GM12801 (cell line): Measurements from ENCODE around the gene ADAMTS17.

Experiments
- TF ChIP-seq, protein P1 (sequence below): IDR thresholded peaks from one replicate; pipeline ENCODE4 v1.5.1; 2011; ENCODE audit warnings: control low read depth; ENCODE audit not compliant: insufficient read length; ENCODE audit errors: extremely low read depth

Gene ADAMTS17

DNA sequence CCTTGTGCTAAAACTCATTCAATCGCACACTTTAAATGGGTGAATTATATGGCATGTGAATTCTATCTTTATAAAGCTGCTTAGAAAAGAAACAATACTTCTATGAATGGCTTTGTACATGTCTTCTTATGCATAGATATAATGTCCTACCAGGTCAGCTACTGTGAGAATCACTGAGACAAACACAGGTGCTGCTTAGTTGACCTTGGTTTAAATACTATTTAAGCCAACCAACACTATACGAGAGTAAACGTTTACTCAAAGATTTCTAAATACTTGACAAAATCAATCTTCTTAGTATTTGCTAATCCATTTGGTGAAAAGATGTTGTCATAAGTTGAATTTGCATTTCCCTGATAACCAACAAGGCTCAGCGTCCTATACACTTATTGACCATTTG is 260.3 kb downstream of the ADAMTS17 start:
- TF ChIP-seq, protein P1, sequence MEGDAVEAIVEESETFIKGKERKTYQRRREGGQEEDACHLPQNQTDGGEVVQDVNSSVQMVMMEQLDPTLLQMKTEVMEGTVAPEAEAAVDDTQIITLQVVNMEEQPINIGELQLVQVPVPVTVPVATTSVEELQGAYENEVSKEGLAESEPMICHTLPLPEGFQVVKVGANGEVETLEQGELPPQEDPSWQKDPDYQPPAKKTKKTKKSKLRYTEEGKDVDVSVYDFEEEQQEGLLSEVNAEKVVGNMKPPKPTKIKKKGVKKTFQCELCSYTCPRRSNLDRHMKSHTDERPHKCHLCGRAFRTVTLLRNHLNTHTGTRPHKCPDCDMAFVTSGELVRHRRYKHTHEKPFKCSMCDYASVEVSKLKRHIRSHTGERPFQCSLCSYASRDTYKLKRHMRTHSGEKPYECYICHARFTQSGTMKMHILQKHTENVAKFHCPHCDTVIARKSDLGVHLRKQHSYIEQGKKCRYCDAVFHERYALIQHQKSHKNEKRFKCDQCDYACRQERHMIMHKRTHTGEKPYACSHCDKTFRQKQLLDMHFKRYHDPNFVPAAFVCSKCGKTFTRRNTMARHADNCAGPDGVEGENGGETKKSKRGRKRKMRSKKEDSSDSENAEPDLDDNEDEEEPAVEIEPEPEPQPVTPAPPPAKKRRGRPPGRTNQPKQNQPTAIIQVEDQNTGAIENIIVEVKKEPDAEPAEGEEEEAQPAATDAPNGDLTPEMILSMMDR: no peak

DNA sequence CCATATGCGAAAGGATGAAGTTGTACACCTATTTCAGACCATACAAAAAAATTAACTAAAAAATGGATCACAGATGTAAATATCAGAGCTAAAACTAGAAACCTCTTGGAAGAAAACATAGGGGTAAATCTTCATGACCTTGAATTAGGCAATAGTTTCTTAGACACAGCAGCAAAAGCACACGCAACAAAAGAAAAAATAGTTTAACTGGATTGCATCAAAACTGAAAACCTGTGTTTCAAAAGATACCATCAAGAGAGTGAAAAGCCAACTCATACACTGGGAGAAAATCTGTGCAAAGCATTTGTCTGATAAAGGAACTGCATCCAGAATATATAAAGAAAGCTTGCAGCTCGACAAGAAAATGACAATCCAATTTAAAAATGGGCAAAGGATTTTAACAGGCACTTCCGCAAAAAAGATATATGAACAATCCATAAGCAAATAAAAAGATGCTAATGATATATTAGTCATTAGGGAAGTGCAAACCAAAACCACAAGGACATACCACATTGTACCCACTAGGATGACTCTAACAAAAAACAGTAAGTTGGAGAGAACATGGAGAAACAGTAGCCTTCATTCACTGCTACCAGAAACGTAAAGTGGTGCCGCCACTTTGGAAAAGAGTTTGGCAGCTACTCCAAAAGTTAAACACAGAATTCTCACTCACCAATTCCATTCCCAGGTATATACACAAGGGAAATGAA is 263.1 kb downstream of the ADAMTS17 start:
- TF ChIP-seq, protein P1: no peak

DNA sequence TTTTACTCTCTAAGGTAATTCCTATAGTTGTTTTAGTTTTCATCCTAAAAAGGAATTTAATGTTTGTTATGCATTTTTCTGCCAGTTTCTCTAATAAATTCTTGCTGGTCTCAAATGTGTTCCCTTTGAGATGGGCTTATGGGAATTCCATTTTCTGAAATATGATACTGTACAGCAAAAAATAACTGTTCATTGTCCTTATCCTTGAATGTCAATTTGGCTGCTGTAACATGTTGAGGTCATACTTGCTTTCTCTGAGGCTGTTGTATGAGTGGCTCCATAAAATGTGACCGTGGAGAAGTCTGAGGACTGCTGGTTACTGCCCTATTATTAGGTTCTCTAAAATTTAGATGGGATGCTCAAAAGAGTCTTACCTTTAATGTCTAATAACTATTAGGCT is 266.5 kb downstream of the ADAMTS17 start:
- TF ChIP-seq, protein P1: no peak

DNA sequence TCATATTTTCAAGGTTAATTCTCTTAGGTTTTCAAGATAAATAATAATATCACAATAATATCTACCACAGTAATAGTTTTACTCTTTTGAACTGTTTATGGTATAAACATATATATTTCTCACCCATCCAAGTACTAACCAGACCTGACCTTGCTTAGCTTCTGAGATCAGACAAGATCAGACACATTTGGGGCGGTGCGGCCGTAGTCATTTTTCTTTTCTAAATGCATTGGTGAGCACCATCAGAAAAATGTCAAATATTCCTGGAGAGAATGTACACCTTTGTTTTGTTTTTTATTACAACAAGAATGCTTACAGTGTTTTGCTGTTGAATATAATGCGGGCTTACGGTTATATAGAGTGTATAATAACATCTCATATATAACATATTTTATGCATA is 267.8 kb downstream of the ADAMTS17 start:
- TF ChIP-seq, protein P1: no peak

DNA sequence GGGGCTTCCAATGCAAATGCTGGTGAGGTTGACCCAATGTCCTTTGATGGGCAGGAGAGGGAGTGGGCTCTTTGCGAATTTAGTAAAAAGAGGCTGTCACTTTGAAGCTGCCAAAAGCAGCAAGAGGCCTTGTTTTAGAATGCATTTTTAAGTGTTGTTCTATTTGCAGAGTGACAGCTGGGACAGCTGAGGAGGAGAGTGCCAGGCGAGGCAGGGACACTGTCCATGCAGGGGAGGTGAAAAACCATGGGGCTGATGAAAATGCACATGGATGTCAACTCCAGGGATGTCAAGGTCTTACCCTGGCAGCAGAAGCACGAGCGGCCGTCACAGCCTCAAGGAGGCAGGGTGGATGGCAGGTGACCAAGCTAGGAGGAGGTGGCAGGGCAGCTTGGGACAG is 279.8 kb downstream of the ADAMTS17 start:
- TF ChIP-seq, protein P1: no peak

DNA sequence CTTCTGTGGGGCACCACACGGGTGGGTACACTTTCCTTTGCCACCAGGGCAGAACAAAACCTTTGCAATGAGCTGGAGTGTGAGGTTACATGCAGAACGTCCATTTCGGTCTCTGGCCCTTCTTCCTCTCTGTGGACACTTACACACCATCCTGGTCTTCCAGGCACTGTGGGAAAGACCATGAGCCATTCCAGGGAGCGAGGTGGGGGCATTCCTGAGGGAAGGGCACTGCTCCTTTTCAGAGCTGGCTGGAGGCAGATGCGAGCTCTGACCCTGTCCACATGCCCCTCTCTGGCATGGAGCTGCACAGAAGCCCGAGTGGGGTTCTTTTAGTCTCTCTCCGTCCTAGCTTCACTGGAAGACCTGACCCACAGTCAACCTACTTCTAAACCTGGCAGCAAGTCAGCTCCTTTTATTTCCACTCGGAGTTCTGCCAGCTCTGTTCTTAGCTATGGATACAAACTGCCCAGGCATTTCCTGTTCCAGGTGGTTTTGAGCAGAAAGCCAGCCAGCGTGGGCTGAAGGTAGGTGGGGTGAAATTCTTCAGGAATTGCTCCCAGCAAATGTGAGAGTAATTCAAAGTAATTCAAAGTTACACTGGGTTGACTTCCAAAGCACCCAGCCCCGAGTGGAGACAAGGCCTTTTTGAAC is 281.4 kb downstream of the ADAMTS17 start:
- TF ChIP-seq, protein P1: no peak

DNA sequence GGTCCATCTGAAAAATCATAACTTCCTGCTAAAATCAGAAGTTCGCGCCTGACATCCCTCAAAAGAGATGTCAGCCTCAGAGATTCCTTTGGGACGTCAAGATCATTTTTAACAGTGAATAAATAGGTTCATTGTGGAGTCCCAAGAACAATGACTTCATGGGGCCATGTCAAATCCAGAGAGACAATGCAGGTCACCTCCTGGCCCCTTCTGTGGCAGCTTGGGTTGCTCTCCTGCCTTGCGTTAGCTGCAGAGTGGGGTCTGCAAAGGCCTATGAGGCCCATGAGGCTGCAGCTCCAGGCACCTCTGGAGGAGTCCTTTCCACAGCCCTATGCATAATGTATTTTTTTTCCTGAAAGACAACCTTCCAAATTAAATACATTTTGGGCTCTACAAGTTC is 282.3 kb downstream of the ADAMTS17 start:
- TF ChIP-seq, protein P1: no peak
